ENCODE data around the gene PPFIA3. TPM values are rescaled to one million over a fixed set of nuclear protein-coding genes. Genes with fewer than 3 reads are reported as not detected.
"Not testable (repeated sequence)": the region's sequence is repeated elsewhere in the genome, so short reads cannot be mapped to it uniquely, and the experiment has no call there.

PPFIA3 gene
- total RNA-seq, 1 donor from 2014 or later: 3.3 TPM

DNA sequence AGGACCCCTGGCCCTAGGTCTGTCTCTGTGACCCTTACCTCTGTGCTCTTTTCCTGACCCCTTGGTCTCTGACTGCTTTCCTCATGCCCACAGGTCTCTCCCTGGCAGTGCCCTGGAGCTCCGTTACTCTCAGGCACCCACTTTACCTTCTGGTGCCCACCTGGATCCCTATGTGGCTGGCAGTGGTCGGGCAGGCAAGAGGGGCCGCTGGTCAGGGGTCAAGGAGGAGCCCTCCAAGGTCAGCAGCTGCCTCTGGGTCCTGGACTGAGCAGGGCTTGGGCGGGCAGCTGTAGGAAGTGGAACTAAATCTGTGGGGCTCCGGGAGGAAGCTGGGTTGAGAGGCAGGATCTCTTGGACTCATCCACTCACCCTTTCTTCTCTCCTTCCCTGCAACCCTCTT, 16.3 kb downstream of the PPFIA3 start:
- no peak for DNase-seq (ENCODE audit: low read depth)
- TF ChIP-seq, protein P1, sequence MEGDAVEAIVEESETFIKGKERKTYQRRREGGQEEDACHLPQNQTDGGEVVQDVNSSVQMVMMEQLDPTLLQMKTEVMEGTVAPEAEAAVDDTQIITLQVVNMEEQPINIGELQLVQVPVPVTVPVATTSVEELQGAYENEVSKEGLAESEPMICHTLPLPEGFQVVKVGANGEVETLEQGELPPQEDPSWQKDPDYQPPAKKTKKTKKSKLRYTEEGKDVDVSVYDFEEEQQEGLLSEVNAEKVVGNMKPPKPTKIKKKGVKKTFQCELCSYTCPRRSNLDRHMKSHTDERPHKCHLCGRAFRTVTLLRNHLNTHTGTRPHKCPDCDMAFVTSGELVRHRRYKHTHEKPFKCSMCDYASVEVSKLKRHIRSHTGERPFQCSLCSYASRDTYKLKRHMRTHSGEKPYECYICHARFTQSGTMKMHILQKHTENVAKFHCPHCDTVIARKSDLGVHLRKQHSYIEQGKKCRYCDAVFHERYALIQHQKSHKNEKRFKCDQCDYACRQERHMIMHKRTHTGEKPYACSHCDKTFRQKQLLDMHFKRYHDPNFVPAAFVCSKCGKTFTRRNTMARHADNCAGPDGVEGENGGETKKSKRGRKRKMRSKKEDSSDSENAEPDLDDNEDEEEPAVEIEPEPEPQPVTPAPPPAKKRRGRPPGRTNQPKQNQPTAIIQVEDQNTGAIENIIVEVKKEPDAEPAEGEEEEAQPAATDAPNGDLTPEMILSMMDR (conservative IDR thresholded peaks at IDR 0.05; ENCODE audit: low read depth, low read length): no peak
- no peak overlapping the region for H3K4me3 ChIP-seq (ENCODE audit: low read depth, low read length)

DNA sequence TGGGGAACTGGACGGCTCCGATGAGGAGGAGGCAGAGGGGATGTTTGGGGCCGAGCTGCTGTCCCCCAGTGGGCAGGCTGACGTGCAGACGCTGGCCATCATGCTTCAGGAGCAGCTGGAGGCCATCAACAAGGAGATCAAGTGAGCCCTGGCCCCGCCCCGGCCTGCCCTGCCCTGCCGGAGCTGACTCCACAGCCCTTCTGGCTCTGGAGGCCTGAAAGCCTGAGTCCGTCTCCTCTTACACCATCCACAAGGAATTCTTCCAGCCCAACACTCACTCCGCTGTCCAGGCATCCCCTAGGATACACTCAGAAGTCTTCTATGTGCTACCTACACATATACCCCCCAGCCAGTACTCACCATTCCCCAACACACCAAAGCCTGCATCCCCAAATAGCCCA, 17.4 kb downstream of the PPFIA3 start:
- H3K4me3 ChIP-seq (ENCODE audit: low read depth, low read length): no peak overlapping the region
- DNase-seq (ENCODE audit: low read depth): no peak
- TF ChIP-seq, protein P1 (conservative IDR thresholded peaks at IDR 0.05; ENCODE audit: low read depth, low read length): no peak

DNA sequence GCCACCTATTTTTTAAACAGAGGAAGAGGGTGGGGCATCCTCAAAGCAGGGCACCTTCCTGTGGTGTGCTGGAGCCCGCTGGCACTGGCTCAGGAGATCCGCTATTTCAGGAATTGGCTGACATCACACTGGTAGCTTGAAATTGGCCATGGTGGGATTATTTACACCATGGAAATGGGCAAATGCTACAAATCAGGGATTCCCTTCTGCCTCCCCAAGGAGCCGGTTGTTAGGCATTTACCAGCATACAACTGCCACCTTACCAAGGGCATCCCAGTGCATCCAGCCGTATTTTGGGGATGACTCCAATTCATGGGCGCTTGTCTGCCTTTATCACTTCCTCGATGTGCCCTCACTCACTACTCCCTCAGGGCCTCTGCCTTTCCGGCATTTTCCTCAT, 21.6 kb downstream of the PPFIA3 start:
- no peak overlapping the region for H3K4me3 ChIP-seq (ENCODE audit: low read depth, low read length)

DNA sequence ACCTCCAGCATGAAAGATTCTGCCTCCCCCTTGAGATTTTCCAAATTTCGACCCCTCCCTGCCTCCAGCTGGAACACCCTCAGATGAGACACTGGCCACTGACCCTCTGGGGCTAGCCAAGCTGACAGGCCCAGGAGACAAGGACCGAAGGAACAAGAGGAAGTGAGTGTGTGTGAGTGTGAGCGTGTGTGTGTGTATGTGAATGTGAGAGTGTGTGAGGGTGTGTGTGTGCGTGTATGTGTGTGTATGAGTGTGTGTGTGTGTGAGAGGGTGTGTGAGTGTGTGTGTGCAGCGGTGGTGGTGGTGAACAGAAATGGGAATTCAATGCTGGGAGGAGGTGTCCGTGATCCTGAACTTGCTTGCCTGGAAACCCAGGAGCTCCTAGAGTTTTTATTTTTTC, 22.0 kb downstream of the PPFIA3 start:
- TF ChIP-seq, protein P1 (conservative IDR thresholded peaks at IDR 0.05; ENCODE audit: low read depth, low read length): no peak
- H3K4me3 ChIP-seq (ENCODE audit: low read depth, low read length): no peak overlapping the region
- DNase-seq (ENCODE audit: low read depth): no peak

More for the DNA sequence above, 21.6 kb downstream of the PPFIA3 start:
- no peak for DNase-seq (ENCODE audit: low read depth)
- TF ChIP-seq, protein P1 (conservative IDR thresholded peaks at IDR 0.05; ENCODE audit: low read depth, low read length): no peak

DNA sequence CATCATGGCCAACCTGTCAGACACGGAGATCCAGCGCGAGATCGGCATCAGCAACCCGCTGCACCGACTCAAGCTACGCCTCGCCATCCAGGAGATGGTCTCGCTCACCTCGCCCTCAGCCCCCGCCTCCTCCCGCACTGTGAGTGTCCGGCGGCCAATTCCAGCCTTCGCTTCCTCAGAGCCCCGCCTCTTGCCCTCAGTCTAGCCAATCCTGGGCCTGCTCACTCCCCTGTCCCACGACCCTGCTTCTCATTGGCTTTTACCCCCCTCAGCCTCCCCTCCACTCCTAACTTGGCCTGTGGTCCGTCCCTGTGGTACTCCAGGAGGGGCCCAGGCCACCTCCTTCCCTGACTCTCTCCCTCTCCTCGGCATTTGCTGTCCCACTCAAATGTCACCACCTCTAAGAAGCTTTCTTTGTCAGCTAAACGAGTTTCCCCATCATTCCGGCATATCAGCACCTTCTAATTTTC, 23.6 kb downstream of the PPFIA3 start:
- H3K4me3 ChIP-seq (ENCODE audit: low read depth, low read length): peak overlapping the region; percentile 72
- TF ChIP-seq, protein P1 (conservative IDR thresholded peaks at IDR 0.05; ENCODE audit: low read depth, low read length): no peak
- no peak for DNase-seq (ENCODE audit: low read depth)

DNA sequence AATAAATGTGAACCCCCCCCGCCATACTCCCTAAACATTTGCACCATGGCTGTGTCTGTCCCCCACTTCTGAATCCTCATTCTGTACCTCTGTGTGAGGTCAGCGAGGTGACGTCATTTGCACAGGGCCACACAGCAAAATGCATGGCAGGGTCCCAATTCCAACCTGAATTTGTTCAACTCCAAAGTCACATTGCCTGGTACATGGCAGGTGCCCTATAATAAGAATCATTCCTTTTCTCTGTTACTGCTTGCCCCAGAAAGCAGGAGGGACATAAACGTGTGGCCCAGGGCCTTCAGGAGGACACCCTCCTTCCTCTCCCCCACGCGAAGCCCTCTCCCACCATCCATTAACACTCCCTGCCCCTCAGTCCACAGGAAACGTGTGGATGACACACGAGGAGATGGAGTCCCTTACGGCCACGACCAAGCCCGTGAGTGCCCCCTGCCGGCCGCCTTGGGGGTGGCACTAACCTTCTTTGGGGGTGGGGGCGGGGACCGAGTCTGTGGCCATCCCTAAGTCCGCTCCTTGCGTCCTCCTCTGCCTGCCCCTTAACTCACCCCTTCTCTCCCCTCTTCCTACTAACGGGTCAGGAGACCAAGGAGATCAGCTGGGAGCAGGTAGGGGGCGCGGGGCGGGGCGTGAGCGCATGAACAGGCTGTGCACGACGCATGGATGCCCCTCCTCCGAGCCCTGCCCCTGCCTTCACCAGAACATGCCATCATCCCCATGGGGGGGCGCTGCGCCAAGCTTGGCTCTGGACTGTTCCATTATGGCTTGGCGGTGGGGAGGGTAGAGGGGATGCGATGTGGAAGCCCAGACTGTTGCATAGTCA, 26.4 kb downstream of the PPFIA3 start:
- H3K4me3 ChIP-seq (ENCODE audit: low read depth, low read length): peak overlapping the region; percentile 36
- no peak for DNase-seq (ENCODE audit: low read depth)
- TF ChIP-seq, protein P1 (conservative IDR thresholded peaks at IDR 0.05; ENCODE audit: low read depth, low read length): peak; percentile 81

DNA sequence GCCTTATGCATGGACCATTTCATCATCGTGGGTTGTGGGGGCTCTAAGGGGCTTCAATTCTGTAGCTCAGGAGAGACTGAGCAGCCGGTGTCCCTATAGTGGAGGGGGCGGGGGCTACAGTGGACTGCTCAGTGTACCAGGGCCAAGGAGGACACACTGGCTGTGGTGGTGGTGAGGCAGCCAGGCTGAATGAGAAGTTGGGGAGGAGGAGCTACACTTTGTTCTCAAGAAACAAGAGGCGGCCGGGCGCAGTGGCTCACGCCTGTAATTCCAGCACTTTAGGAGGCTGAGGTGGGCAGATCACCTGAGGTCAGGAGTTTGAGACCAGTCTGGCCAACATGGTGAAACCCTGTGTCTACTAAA, 27.0 kb downstream of the PPFIA3 start:
- peak overlapping the region; percentile 36 for H3K4me3 ChIP-seq (ENCODE audit: low read depth, low read length)
- not testable (repeated sequence) for DNase-seq (ENCODE audit: low read depth)
